NT2/D1 (cell line): ENCODE data around the gene OR5A1.

Experiments used
- SUZ12 ChIP-seq: IDR thresholded peaks from 2 replicates; pipeline ENCODE4 v1.6.1; 2011; ENCODE audit not compliant: insufficient read length, insufficient read depth; ENCODE audit errors: extremely low read depth
- YY1 ChIP-seq: IDR thresholded peaks from 2 replicates; pipeline ENCODE4 v1.6.1; 2011; ENCODE audit not compliant: insufficient read length, insufficient read depth
- ZNF274 ChIP-seq: IDR thresholded peaks from 2 replicates; pipeline ENCODE4 v1.6.1; 2011; ENCODE audit warnings: mild to moderate bottlenecking, low read depth, low read length

DNA sequence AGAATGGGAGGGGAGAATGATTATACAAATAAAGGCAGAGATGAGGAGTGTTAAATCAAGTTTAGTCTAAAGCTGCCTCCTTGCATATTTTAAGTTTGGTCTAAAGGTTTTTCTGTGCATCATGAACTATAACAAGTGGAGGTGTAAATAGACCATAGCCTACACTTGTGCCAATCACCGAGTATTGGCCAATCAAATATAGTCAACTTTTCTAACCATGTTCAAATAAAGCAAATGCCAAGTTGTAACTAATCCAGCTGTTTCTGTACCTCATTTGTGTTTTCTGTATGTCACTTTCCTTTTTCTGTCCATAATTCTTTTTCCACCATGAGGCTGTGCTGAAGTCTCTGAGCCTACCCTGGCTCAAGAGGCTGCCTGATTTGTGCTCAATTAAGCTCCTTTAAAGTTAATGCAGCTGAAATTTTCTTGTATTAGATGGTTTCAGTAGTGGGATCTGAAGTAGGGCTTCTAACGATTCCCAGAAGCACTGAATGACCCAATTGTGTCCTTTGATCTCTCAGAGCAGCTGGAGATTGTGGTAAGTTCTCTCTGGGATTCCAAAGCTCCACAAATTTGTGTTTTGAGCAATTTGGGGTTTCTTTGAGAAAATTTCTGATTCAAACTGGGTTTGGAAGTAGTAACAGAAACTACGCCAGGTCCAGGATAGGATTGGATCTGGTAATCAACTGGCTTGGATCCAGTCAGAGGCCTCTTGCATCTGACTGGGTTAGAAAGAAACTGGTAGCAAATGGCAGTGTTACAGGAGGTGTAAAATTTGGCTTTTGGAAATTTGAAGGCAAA lies 35.6 kb upstream of the OR5A1 start:
- TF ChIP-seq YY1 = no peak
- no peak for TF ChIP-seq ZNF274
- TF ChIP-seq SUZ12 = no peak
